ENCODE data around the gene SAMD13.

The SAMD13 gene

DNA sequence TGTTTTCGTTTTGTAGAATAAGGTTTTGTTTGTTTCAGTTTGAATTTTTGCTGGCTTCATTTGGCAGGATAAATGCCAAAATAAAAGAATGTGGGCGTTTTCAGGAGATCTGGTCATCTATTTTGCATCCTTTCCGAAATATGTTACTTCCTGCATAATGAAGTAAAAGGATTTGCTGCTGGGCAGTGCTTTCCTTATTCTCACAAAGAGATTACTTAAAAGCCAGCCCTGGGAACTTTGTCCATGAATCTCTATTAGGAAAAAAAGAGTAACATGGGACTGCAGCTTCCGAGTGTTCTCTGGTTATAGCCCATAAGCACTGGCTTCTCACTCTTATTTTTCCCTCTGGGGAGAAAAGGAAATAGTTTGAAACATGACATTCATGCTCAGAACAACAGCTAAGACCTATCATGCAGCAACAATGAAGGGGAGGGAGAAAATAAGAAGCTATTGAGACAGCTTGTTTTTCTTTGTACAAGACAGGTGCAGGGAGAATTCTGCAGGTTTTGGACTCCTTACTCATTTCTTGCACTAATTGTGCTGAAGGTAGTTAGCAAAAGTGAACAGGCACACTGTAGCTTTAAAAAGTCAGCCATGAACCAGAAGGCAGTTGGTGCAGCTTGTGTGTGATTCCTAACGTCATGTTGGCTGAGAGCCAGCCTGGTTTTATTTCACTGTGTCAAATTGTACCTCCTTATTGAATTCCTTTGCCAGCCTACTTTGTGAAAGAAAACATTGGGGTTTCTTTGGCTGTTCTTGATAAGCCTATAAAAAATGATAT is at the start of gene SAMD13:
Gene SAMD13 (plus strand): TSS at position 705 of the 781 bp plus-strand sequence. CDS start 1,527 bp downstream, outside the sequence.
- peak; percentile 50 for DNase-seq (ENCODE audit: low read depth)

GRCh38 chr1:84253036-84253435 is 48.5 kb upstream of the SAMD13 start:
- peak; percentile 74 for DNase-seq (ENCODE audit: low read depth)

DNA sequence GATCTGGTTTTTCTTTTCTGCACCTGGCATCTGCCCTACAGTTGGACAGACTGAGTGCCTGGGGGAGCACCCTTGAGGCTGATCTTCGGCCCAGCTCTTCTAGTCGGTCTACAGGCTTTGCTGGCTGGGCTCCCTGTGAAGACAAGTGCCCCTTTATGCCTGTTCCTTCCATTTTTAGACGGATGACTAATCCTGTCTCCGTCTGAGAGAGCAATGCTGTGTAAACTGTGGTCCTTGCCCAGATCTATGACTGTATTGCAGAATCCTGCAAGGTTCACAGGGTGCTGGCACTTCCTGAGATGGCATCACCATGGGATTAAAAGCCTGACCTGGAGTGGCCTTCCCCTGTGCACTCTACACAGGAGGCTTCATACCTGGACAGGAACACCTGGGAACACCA is 47.6 kb upstream of the SAMD13 start:
- peak; percentile 92 for DNase-seq (ENCODE audit: low read depth)

GRCh38 chr1:84254703-84255238 is 46.7 kb upstream of the SAMD13 start:
- DNase-seq (ENCODE audit: low read depth): no peak

- no peak for DNase-seq (ENCODE audit: low read depth)
Observed at GRCh38 chr1:84255582-84255981, 45.9 kb upstream of the SAMD13 start.

- DNase-seq (ENCODE audit: low read depth): no peak
Observed at GRCh38 chr1:84257617-84258016, 43.9 kb upstream of the SAMD13 start.

GRCh38 chr1:84259376-84259775 is 42.1 kb upstream of the SAMD13 start:
- no peak for DNase-seq (ENCODE audit: low read depth)

GRCh38 chr1:84259989-84260388 is 41.5 kb upstream of the SAMD13 start:
- no peak for DNase-seq (ENCODE audit: low read depth)

GRCh38 chr1:84260852-84261518 is 40.5 kb upstream of the SAMD13 start:
- DNase-seq (ENCODE audit: low read depth): no peak

GRCh38 chr1:84264961-84265360 is 36.5 kb upstream of the SAMD13 start:
- DNase-seq (ENCODE audit: low read depth): no peak

- no peak for DNase-seq (ENCODE audit: low read depth)
Observed at GRCh38 chr1:84265867-84266266, 35.6 kb upstream of the SAMD13 start.

DNA sequence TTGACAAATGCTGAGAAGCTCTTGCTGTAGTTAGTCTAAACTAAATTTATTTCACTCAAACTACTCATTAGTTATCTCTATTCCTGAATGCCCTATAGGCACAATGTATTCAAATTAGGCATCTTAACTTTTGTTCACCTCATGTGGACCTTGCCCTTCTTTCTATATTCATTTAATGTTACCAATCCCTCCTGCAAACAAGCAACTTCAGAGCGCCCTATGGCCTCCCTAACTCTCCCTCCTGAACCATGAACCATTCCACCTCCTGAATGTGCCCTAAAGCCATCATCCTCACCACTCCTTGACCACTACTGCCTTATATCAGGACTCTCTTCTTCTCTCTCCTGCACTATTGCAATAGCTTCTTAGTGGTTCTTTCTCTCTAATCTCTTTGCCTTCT is 34.8 kb upstream of the SAMD13 start:
- DNase-seq (ENCODE audit: low read depth): no peak

GRCh38 chr1:84267476-84267875 is 34.0 kb upstream of the SAMD13 start:
- DNase-seq (ENCODE audit: low read depth): peak; percentile 27

DNA sequence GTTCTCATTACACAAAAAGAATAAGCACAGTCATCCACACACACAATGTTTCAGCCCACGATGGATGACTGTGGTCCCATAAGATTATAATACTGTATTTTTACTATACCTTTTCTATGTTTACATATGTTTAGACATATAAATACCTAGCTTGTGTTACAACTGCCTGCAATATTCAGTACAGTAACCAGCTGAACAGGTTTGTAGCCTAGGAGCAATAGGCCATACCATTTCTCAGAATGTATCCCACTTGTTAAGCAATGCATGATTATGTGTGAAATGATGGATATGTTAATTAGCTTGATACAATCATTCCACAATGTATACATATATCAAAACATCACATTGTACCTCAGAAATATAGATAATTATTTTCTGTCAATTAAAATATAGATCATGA is 33.2 kb upstream of the SAMD13 start:
- no peak for DNase-seq (ENCODE audit: low read depth)

GRCh38 chr1:84269306-84269705 is 32.2 kb upstream of the SAMD13 start:
- DNase-seq (ENCODE audit: low read depth): peak; percentile 27

GRCh38 chr1:84271441-84272151 is 29.9 kb upstream of the SAMD13 start:
- peak; percentile 60 for DNase-seq (ENCODE audit: low read depth)

- no peak for DNase-seq (ENCODE audit: low read depth)
Observed at GRCh38 chr1:84272401-84272800, 29.1 kb upstream of the SAMD13 start.

GRCh38 chr1:84277343-84278059 is 24.0 kb upstream of the SAMD13 start:
- no peak for DNase-seq (ENCODE audit: low read depth)

DNA sequence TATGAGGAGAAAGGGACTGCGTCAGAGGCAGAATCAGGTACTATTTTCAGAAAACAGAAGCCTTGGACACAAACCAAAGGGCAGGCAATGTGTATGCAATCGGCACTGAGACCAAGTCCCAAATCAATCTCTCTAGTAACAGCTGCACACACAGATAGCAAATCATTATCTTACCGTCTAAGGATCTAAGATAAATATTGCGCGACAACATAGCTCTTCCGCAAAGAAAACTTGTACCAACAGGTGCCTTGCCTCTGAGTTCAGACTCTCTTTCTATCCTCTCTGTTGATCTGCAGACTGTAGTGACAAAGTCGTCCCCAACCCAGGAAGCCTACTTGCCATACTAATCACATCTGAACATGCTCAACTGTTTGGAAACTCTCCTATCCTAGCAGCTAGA is 22.6 kb upstream of the SAMD13 start:
- DNase-seq (ENCODE audit: low read depth): no peak

- DNase-seq (ENCODE audit: low read depth): no peak
Observed at GRCh38 chr1:84280912-84281311, 20.6 kb upstream of the SAMD13 start.

DNA sequence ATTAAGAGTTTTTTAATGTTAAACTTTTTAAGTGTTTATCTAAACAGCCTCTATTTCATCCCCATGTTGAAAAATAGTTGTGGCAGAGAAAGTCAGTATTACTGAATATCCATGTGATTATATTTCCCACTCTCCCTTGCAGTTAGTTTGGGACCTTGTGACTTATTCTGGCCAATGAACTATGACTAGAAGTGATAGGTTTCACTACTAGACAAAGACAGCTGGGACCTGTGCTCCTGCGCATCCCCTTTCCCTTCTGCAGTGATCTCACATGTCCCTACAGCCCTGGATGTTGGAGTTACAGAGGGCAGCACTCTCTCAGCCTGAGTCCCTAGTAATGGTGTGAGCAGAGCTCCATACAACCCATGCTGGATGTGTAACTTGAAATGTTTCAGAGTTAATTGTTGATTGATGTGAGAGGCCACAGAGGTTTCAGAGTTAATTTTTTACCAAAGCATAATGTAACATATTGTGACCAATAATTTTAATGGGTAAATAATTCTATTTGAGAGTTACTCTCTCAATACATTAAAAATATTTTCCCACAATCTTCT is 18.7 kb upstream of the SAMD13 start:
- DNase-seq (ENCODE audit: low read depth): no peak

DNA sequence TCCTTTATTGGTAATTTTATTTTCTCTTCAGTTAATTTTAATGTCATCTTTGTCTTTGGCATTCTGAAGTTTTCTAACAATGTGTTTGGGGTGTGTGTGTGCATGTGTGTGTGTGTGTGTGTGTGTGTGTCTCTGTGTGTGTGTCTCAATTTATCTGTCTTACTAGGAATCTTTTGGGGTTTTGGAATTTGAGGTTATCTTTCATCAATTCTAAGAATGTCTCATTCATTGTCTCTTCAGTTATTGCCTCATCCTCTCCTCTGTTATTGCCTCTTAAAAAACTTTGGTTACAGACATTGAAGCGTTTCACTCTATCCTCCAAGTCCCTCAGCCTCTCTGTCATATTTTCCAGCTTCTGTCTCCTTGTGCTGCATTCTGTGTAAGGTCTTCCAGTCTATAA is 18.1 kb upstream of the SAMD13 start:
- peak; percentile 29 for DNase-seq (ENCODE audit: low read depth)

Data from EH (cell line).